ENCODE measurements around the gene DBNDD2. TPM values are rescaled to one million over a fixed set of nuclear protein-coding genes. Genes with fewer than 3 reads are reported as not detected.
A peak's percentile ranks its signal among the peaks of the same experiment; 100 is the strongest.

DBNDD2 gene
- total RNA-seq: 100 TPM

- DNase-seq (ENCODE audit: low spot score in 2 of 2): no peak
- peaks cover 9 to 20% of the 10 kb centered on the region in 2 donors for H3K4me1 ChIP-seq
- H3K27ac ChIP-seq: peak within 1 kb of the TSS; percentile 95 to 99
- intact Hi-C loops (cut with DNase I): loop anchor here (1.0 to 10.0 kb wide), 7 partner anchors 8 to 1197 kb away; partner anchors contain the start of genes OSER1, PIGT, STK4 and SYS1
- peaks cover 22 to 38% of the 10 kb centered on the region in 2 donors for H3K36me3 ChIP-seq
- TF ChIP-seq CTCF (IDR thresholded peaks at IDR 0.05): no peak
- H3K4me3 ChIP-seq: peak within 1 kb of the TSS; percentile 81 to 98
- no peaks in the 10 kb centered on the region for H3K9me3 ChIP-seq
- no peaks in the 10 kb centered on the region for H3K27me3 ChIP-seq
Measured at GRCh38 chr20:45407783-45408645, at the start of gene DBNDD2. TSS of gene DBNDD2 (plus strand) at chr20:45408289. CDS start at chr20:45408468, 179 bp downstream.

- intact Hi-C loops (cut with DNase I): loop anchor here (2.0 kb wide), 1 partner anchor 16 kb away; no protein-coding TSS in a partner anchor
- no peaks in the 10 kb centered on the region for H3K27me3 ChIP-seq
- peak in 1 of 2 donors; percentile 90 for DNase-seq (ENCODE audit: low spot score in 2 of 2)
- peaks cover 4 to 32% of the 10 kb centered on the region in 2 donors for H3K4me1 ChIP-seq
- H3K36me3 ChIP-seq: no peaks in the 10 kb centered on the region
- no peaks in the 10 kb centered on the region for H3K9me3 ChIP-seq
- TF ChIP-seq CTCF (IDR thresholded peaks at IDR 0.05): no peak
- H3K27ac ChIP-seq: peak overlapping the region; percentile 72 to 88
- no peak overlapping the region for H3K4me3 ChIP-seq
Measured at GRCh38 chr20:45359069-45359405, 49.1 kb upstream of the DBNDD2 start.

- Histone ChIP-seq H3K9me3 (no peaks in the 10 kb centered on the region), H3K36me3 (no peaks in the 10 kb centered on the region), H3K4me1 (peaks cover 4 to 34% of the 10 kb centered on the region in 2 donors), H3K27me3 (no peaks in the 10 kb centered on the region), H3K27ac (peak overlapping the region; percentile 72 to 88), H3K4me3 (no peak overlapping the region)
- intact Hi-C loops (cut with DNase I): loop anchor here (2.0 kb wide), 1 partner anchor 17 kb away; no protein-coding TSS in a partner anchor
- TF ChIP-seq CTCF (IDR thresholded peaks at IDR 0.05): no peak
- DNase-seq (ENCODE audit: low spot score in 2 of 2): no peak
Measured at GRCh38 chr20:45359406-45360148, 48.5 kb upstream of the DBNDD2 start.

- no peaks in the 10 kb centered on the region for H3K9me3 ChIP-seq
- DNase-seq (ENCODE audit: low spot score in 2 of 2): no peak
- peaks cover 4 to 34% of the 10 kb centered on the region in 2 donors for H3K4me1 ChIP-seq
- peak overlapping the region in 1 of 2 donors; percentile 3 for H3K27ac ChIP-seq
- H3K36me3 ChIP-seq: peaks cover 4 to 15% of the 10 kb centered on the region in 2 donors
- H3K4me3 ChIP-seq: no peak overlapping the region
- intact Hi-C loops (cut with DNase I): loop anchor here (2.0 kb wide), 3 partner anchors 25 to 45 kb away; no protein-coding TSS in a partner anchor
- TF ChIP-seq CTCF (IDR thresholded peaks at IDR 0.05): no peak
- H3K27me3 ChIP-seq: no peaks in the 10 kb centered on the region
Measured at GRCh38 chr20:45361793-45362192, 46.3 kb upstream of the DBNDD2 start.

- Histone ChIP-seq H3K4me1 (peaks cover 0 to 26% of the 10 kb centered on the region in 2 donors), H3K27ac (peak within 1 kb of the TSS; percentile 95 to 96)
- intact Hi-C loops (cut with DNase I): loop anchor here (1.0 to 2.0 kb wide), 6 partner anchors 9 to 73 kb away; no protein-coding TSS in a partner anchor
Measured at GRCh38 chr20:45362804-45363610, 45.1 kb upstream of the DBNDD2 start, which contains the start of gene SYS1. TSS of gene SYS1 (plus strand) at chr20:45363156. CDS start at chr20:45363532, 376 bp downstream.

More at GRCh38 chr20:45362804-45363610, 45.1 kb upstream of the DBNDD2 start, which contains the start of gene SYS1:
- Histone ChIP-seq H3K4me3 (peak within 1 kb of the TSS; percentile 73 to 75), H3K36me3 (peaks cover 16 to 26% of the 10 kb centered on the region in 2 donors), H3K9me3 (no peaks in the 10 kb centered on the region), H3K27me3 (no peaks in the 10 kb centered on the region)
- peak; percentile 90 to 99 for DNase-seq (ENCODE audit: low spot score in 2 of 2)
- TF ChIP-seq CTCF (IDR thresholded peaks at IDR 0.05): peak; percentile 87 to 90 (median 88)
